T-helper 17 cell (primary cell): ENCODE results near the gene B4GALT5. TPM values are rescaled to one million over a fixed set of nuclear protein-coding genes. Genes with fewer than 3 reads are reported as not detected.
A peak's percentile ranks its signal among the peaks of the same experiment; 100 is the strongest.

ENCODE experiments used
- ATAC-seq: fragments of 150-1000 bp; cut with Tn5 transposase; 2 replicates; pipeline ENCODE4 v1.10.0; 2021; ENCODE audit warnings: mild to moderate bottlenecking, moderate library complexity
- DNase-seq, 3 donors: peaks; one replicate each; pipeline versions ENCODE4 v3.0.0 to v3.0.0-alpha.2; 2020 to 2021
- H3K9me3 ChIP-seq: one replicate; pipeline ENCODE4 v1.7.0; 2013; ENCODE audit warnings: low read length, mild to moderate bottlenecking; ENCODE audit not compliant: control insufficient read depth, poor library complexity, severe bottlenecking
- H3K27ac Mint-ChIP-seq: one replicate; pipeline ENCODE4 v1.8.0; 2022; ENCODE audit warnings: mild to moderate bottlenecking, moderate library complexity, mixed read lengths
- H3K27me3 Mint-ChIP-seq: one replicate; pipeline ENCODE4 v1.8.0; 2022; ENCODE audit warnings: mixed read lengths
- H3K36me3 Mint-ChIP-seq: one replicate; pipeline ENCODE4 v1.8.0; 2022; ENCODE audit warnings: low read depth, mixed read lengths
- H3K4me1 Mint-ChIP-seq: one replicate; pipeline ENCODE4 v1.8.0; 2022; ENCODE audit warnings: mild to moderate bottlenecking, mixed read lengths
- H3K4me3 Mint-ChIP-seq: one replicate; pipeline ENCODE4 v1.8.0; 2022; ENCODE audit warnings: mild to moderate bottlenecking, moderate library complexity, mixed read lengths
- total RNA-seq, 4 donors: library from RNA in 2 of 4; stranded (reverse) in 2 of 4; gene quantifications; one replicate each; pipeline ENCODE4 v1.2.3 and lab custom pipeline; 2022 to 2026

The B4GALT5 gene
- total RNA-seq, 2 donors from 2014 or later, result 17.3 to 19.0 TPM

DNA sequence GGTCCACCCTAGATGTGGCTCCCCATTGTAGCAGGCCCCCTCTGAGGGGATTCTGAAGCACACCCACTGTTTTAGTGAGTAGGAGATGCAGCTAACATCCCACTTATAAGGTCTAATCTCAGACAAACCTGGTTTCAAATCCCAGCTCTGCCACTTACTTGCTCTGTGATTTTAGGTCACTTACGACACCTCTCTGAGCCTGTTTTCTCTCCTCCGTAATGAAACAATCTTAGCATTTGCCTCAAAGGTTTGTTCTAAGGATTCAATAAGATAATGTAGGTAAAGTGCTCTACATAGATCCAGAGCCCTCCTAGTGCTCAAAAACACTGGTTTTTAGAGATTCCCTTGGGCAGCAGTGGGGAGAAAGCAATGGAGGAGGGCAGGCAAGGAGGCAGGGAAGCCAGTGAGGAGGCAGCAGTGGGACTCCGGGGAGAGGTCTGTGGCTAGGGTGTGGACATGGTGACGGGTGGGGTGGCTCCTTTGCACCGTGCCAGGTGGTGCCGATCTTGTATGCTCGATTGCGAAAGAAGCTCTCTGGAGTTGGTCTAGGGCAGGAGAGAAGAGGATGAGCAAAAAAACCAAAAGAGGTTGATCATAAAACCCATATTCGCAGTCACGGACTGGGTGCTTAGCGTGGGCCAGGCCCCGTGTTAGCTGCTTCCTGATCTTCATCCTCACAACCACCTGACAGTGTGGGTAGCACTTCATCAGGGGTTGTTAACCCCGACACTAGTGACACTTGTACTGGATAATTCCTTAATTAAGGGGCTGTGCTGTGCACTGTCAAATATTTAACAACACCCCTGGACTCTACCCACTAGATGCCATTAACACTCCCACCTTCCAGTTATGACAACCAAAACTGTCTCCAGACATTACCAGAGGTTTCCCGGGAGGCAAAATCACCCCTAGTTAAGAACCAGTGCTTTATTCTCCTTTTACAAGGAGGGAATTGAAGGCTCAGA lies 129.0 kb downstream of the B4GALT5 start:
- ATAC-seq (no peak), DNase-seq (no peak)
- Mint-ChIP-seq H3K36me3 (peaks cover 2% of the 10 kb centered on the region), H3K27ac (no peak overlapping the region), H3K4me3 (no peak overlapping the region), H3K27me3 (peaks cover 30% of the 10 kb centered on the region), H3K4me1 (no peaks in the 10 kb centered on the region)
- H3K9me3 ChIP-seq, result no peaks in the 10 kb centered on the region

DNA sequence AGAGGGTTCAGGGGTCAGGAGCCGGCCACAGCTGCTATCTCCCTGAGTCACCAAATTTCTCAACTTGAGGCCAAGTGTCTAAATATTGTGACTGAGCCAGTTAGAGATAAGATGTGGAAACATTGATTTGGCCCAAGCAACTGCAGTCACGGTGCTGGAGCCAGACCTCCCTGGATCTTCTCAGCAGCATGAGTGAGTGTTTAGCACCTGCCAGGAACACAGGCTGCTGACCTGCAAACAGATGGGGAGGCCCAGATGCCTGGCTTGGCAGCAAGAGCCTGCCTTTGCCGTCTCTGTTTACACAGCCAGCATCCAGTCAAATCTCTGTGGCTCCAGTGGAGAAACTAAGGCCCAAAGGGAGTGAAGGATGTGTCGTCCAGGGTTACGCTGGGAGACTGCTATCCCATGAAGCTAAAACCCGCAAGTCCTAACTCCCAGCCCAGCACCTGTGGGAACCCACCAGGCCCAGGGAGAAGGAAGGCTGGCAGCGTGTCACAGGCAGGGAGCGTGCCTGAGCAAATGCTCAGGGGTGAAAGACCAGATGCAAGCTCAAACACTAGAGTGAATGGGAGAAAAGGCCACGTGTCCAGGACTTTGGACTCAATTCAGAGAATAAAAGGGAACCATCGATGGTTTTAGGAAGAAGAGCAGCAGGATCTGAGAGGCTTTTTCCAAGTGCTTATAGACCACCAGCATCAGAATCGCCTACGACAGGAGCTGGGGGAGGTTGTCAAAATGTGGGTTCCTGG lies 129.8 kb downstream of the B4GALT5 start:
- H3K9me3 ChIP-seq, result no peaks in the 10 kb centered on the region
- H3K4me1 Mint-ChIP-seq, result no peaks in the 10 kb centered on the region
- H3K27ac Mint-ChIP-seq, result no peak overlapping the region
- peaks cover 1% of the 10 kb centered on the region for H3K36me3 Mint-ChIP-seq
- no peak overlapping the region for H3K4me3 Mint-ChIP-seq
- peaks cover 36% of the 10 kb centered on the region for H3K27me3 Mint-ChIP-seq
- ATAC-seq, result peak; percentile 23
- no peak for DNase-seq

DNA sequence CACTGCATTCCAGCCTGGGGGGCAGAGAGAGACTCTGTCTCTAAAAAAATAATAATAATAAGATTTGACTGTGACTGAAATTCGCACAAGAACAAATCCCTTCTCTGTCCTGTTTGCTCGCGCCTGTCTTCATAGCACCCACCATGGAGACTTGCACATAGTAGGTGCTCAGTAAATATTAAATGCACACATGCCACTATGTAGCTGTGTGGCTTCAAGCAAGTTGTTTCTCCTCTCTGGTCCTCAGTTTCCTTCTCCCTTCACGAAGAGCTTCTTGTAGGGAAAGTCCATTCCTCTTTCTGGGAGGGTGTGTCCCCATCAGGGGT lies 130.4 kb downstream of the B4GALT5 start:
- Mint-ChIP-seq H3K27ac (no peak overlapping the region), H3K36me3 (no peaks in the 10 kb centered on the region), H3K4me3 (no peak overlapping the region), H3K4me1 (no peaks in the 10 kb centered on the region), H3K27me3 (peaks cover 36% of the 10 kb centered on the region)
- no peaks in the 10 kb centered on the region for H3K9me3 ChIP-seq
- no peak for DNase-seq
- no peak for ATAC-seq

Other genes starting within 250 kb of the B4GALT5 start
- under 1 TPM; 0.12 to 0.21 TPM for gene KCNB1, start 231.2 kb downstream of the B4GALT5 start, total RNA-seq
- not detected for gene PTGIS, start 145.7 kb downstream of the B4GALT5 start, total RNA-seq
- 10 to 100 TPM; 42.4 to 44.8 TPM for gene SLC9A8, start 99.0 kb upstream of the B4GALT5 start, total RNA-seq
- gene SPATA2, start 201.7 kb upstream of the B4GALT5 start, total RNA-seq, result 10 to 100 TPM; 23.5 to 24.9 TPM
- 100 to 1,000 TPM; 104 to 111 TPM for gene RNF114, start 222.5 kb upstream of the B4GALT5 start, total RNA-seq